ELF-1 (cell line): ENCODE data around the gene HUS1.
"Not testable (repeated sequence)": the region's sequence is repeated elsewhere in the genome, so short reads cannot be mapped to it uniquely, and the experiment has no call there.

Experiments used
- DNase-seq: peaks from one replicate; pipeline ENCODE4 v3.0.0-alpha.2; 2016; ENCODE audit warnings: low read depth, low spot score

The HUS1 gene

GRCh38 chr7:47923081-47923875 lies 56.1 kb downstream of the HUS1 start:
- not testable (repeated sequence) for DNase-seq

- peak; percentile 56 for DNase-seq
Observed at GRCh38 chr7:47916514-47916913, 62.9 kb downstream of the HUS1 start.

- no peak for DNase-seq
Observed at GRCh38 chr7:47915616-47915976, 63.8 kb downstream of the HUS1 start.

GRCh38 chr7:47914717-47915615 lies 64.4 kb downstream of the HUS1 start:
- no peak for DNase-seq
